HCT116 (cell line): ENCODE data around the gene NAV3.
A peak's percentile ranks its signal among the peaks of the same experiment; 100 is the strongest.

Experiments used
- ATF3 ChIP-seq: IDR thresholded peaks from 2 replicates; pipeline ENCODE4 v1.6.1; 2012
- EGR1 ChIP-seq: IDR thresholded peaks from 2 replicates; pipeline ENCODE4 v1.6.1; 2012; ENCODE audit warnings: low read depth
- EZH2phosphoT487 ChIP-seq: fragments of 200-600 bp; IDR thresholded peaks from 2 replicates; pipeline ENCODE4 v1.6.1; 2018; ENCODE audit warnings: antibody characterized with exemption, borderline replicate concordance
- FOSL1 ChIP-seq: IDR thresholded peaks from 2 replicates; pipeline ENCODE4 v1.6.1; 2012; ENCODE audit warnings: low read depth
- JUND ChIP-seq: IDR thresholded peaks from 2 replicates; pipeline ENCODE4 v1.6.1; 2012
- MAX ChIP-seq: IDR thresholded peaks from 2 replicates; pipeline ENCODE4 v1.6.1; 2012
- POLR2A ChIP-seq: IDR thresholded peaks from 2 replicates; pipeline ENCODE4 v1.7.0; 2011; ENCODE audit warnings: borderline replicate concordance; ENCODE audit not compliant: insufficient read depth, insufficient read length; ENCODE audit errors: extremely low read depth
- POLR2AphosphoS5 ChIP-seq: IDR thresholded peaks from 2 replicates; pipeline ENCODE4 v1.6.1; 2011; ENCODE audit warnings: mild to moderate bottlenecking, low read depth, low read length, moderate library complexity
- REST ChIP-seq: IDR thresholded peaks from 2 replicates; pipeline ENCODE4 v1.6.1; 2012; ENCODE audit warnings: low read depth
- SRF ChIP-seq: IDR thresholded peaks from 2 replicates; pipeline ENCODE4 v1.6.1; 2012; ENCODE audit warnings: low read depth
- TCF7L2 ChIP-seq: IDR thresholded peaks from 2 replicates; pipeline ENCODE4 v1.7.0; 2011; ENCODE audit warnings: borderline replicate concordance, inconsistent platforms; ENCODE audit not compliant: insufficient read depth, insufficient read length; ENCODE audit errors: extremely low read depth
- YY1 ChIP-seq: IDR thresholded peaks from 2 replicates; pipeline ENCODE4 v1.6.1; 2011; ENCODE audit warnings: low read length, low read depth, moderate library complexity, mild to moderate bottlenecking; ENCODE audit not compliant: insufficient replicate concordance; ENCODE audit errors: extremely low read depth
- ZNF274 ChIP-seq: fragments of 200-500 bp; sonication (Bioruptor generic); IDR thresholded peaks from 2 replicates; pipeline ENCODE4 v1.6.1; 2014; ENCODE audit warnings: mild to moderate bottlenecking, low read depth, low read length, inconsistent platforms
- TF ChIP-seq, protein P1 (sequence below), 3 experiments: fragments of 200-600 bp in 1 of 3; sonication (generic) in 1 of 3; IDR thresholded peaks in 2 of 3; conservative IDR thresholded peaks in 1 of 3; 2 replicates each; pipeline ENCODE4 v1.5.1; 2012 to 2017; ENCODE audit warnings: low read depth in 2 of 3, low read length in 2 of 3, antibody characterized with exemption in 1 of 3, borderline replicate concordance in 1 of 3, control low read depth in 1 of 3, mild to moderate bottlenecking in 1 of 3, mixed read lengths in 1 of 3, mixed run types in 1 of 3, moderate library complexity in 1 of 3; ENCODE audit not compliant: insufficient read depth in 1 of 3

DNA sequence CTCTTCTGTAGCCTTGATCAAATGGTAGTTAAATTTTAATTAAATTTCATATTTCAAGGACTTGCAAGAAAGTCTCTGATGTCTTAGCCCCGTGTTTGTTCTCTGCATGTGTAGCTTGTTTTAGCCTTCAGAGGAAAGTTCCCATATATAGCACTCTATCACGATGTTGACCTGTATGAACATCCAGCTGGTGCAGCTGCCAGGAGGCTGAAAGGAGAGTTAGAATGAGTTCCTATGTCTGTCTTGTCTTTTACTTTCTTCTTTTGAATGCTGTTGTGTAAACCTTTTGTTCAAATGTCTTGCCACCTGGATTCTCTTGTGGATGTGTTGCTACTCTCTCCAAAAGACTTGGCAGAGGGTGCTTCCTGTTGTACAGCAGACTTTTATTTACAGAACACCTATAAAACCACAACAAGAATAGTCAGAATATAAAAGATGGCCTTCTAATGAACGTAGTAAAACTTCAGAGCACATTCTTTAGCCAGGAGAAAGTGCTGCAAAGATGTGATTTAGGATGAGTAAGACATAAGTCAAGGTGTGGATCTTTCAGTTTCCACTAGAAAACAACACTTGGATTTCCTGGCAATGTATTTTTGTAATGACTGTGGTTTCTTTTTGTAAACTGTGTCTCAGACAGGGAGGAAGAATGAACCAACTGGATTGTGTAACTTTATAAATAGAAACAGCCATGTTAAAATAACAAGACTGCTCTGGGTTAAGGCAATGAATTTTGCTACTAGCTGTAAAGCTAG lies 17.2 kb downstream of the NAV3 start:
- TF ChIP-seq, protein P1, sequence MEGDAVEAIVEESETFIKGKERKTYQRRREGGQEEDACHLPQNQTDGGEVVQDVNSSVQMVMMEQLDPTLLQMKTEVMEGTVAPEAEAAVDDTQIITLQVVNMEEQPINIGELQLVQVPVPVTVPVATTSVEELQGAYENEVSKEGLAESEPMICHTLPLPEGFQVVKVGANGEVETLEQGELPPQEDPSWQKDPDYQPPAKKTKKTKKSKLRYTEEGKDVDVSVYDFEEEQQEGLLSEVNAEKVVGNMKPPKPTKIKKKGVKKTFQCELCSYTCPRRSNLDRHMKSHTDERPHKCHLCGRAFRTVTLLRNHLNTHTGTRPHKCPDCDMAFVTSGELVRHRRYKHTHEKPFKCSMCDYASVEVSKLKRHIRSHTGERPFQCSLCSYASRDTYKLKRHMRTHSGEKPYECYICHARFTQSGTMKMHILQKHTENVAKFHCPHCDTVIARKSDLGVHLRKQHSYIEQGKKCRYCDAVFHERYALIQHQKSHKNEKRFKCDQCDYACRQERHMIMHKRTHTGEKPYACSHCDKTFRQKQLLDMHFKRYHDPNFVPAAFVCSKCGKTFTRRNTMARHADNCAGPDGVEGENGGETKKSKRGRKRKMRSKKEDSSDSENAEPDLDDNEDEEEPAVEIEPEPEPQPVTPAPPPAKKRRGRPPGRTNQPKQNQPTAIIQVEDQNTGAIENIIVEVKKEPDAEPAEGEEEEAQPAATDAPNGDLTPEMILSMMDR (IDR thresholded peaks at IDR 0.05 in 2 of 3, conservative IDR thresholded peaks at IDR 0.05 in 1 of 3; ENCODE audit: borderline replicate concordance in 1 of 3, insufficient read depth in 1 of 3, low read depth in 2 of 3, low read length in 2 of 3), result no peak
- TF ChIP-seq ZNF274 (no peak), EGR1 (no peak), REST (no peak), JUND (peak; percentile 61), EZH2phosphoT487 (no peak), MAX (peak; percentile 25; the same call in 1 of the 2 replicates), FOSL1 (peak; percentile 65; the same call in 1 of the 2 replicates), TCF7L2 (peak; percentile 43), POLR2A (no peak), YY1 (no peak), ATF3 (no peak), SRF (no peak), POLR2AphosphoS5 (no peak)
